ENCODE data around the gene TH.

DNA sequence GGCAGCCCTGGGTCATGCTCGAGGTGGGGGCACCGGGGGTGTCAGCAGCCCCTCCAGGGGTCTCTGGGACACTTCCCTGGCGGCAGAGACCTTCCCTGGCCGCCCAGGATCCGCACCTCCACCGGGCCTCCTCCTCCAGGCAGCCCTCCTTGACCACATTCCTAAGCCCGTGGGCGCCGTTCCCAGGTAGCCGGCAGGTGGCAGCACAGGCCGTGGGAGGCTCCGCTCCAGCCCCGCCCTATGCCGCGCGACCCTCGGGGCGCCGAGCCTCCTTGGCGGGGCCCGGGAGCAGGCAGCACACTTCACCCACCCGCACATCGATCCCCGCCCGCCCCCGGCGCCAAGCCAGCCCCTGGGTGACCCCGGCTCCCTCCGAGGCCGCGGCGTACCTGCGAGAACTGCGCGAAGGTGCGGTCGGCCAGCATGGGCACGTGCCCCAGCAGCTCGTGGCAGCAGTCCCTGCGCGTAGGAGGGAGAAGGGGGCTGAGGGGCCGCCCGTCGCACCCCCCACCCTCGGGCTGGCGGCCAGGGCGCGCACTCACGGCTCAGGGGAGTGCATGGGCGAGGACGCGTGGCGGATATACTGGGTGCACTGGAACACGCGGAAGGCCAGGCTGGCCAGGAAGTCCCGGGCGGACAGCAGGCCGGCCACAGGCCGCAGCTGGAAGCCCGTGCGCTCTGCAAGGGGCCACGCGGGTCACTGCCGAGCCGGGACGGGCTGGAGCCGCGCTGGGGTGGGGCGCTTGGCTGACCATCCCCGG lies 5.3 kb downstream of the TH start:
- TF ChIP-seq POLR2AphosphoS5 (IDR thresholded peaks at IDR 0.05; ENCODE audit: low read depth, low read length) (no peak), POLR2A (IDR thresholded peaks at IDR 0.05; ENCODE audit: low read depth, low read length) (no peak), TAF1 (IDR thresholded peaks at IDR 0.05; ENCODE audit: borderline replicate concordance, low read depth, low read length) (no peak)
